GDM1 (cell line): ENCODE measurements around the gene RBP5.

Experiments used
- DNase-seq: peaks from one replicate; lab custom pipeline; 2025; lab: John Stamatoyannopoulos, UW

The RBP5 gene

GRCh38 chr12:7128681-7129286, at the start of gene RBP5:
Gene RBP5 (minus strand): TSS chr12:7128889. CDS start chr12:7128775, 114 bp downstream.
- no peak for DNase-seq

- no peak for DNase-seq
Observed at GRCh38 chr12:7178481-7178880, 49.8 kb upstream of the RBP5 start.

GRCh38 chr12:7176595-7176994, 47.9 kb upstream of the RBP5 start:
- no peak for DNase-seq

- no peak for DNase-seq
Observed at GRCh38 chr12:7175493-7175892, 46.8 kb upstream of the RBP5 start.

GRCh38 chr12:7171854-7172253, 43.2 kb upstream of the RBP5 start:
- no peak for DNase-seq

- DNase-seq = no peak
Observed at GRCh38 chr12:7169951-7170350, 41.3 kb upstream of the RBP5 start.

GRCh38 chr12:7162691-7163114, 34.0 kb upstream of the RBP5 start:
- DNase-seq = no peak

- no peak for DNase-seq
Observed at GRCh38 chr12:7161811-7162210, 33.1 kb upstream of the RBP5 start.

GRCh38 chr12:7161327-7161726, 32.6 kb upstream of the RBP5 start:
- DNase-seq = no peak

- DNase-seq = no peak
Observed at GRCh38 chr12:7160183-7160582, 31.5 kb upstream of the RBP5 start.

GRCh38 chr12:7158781-7159609, 30.3 kb upstream of the RBP5 start:
- no peak for DNase-seq

- no peak for DNase-seq
Observed at GRCh38 chr12:7157391-7157790, 28.7 kb upstream of the RBP5 start.

- no peak for DNase-seq
Observed at GRCh38 chr12:7156259-7157197, 27.8 kb upstream of the RBP5 start.

GRCh38 chr12:7155471-7156034, 26.9 kb upstream of the RBP5 start:
- no peak for DNase-seq

- DNase-seq = no peak
Observed at GRCh38 chr12:7154901-7155470, 26.3 kb upstream of the RBP5 start.

GRCh38 chr12:7154042-7154441, 25.4 kb upstream of the RBP5 start:
- DNase-seq = no peak

GRCh38 chr12:7152818-7153217, 24.1 kb upstream of the RBP5 start:
- no peak for DNase-seq

GRCh38 chr12:7151532-7151931, 22.8 kb upstream of the RBP5 start:
- DNase-seq = no peak

GRCh38 chr12:7150841-7151240, 22.2 kb upstream of the RBP5 start:
- DNase-seq = no peak

GRCh38 chr12:7150356-7150755, 21.7 kb upstream of the RBP5 start:
- DNase-seq = no peak

- no peak for DNase-seq
Observed at GRCh38 chr12:7146906-7147305, 18.2 kb upstream of the RBP5 start.

- no peak for DNase-seq
Observed at GRCh38 chr12:7146228-7146627, 17.5 kb upstream of the RBP5 start.
